Measurements from ENCODE around the gene JMJD6.
A peak's percentile ranks its signal among the peaks of the same experiment; 100 is the strongest.

JMJD6 gene

GRCh38 chr17:76733618-76733957, 7.2 kb upstream of the JMJD6 start:
- TF ChIP-seq REST (IDR thresholded peaks at IDR 0.05; ENCODE audit: insufficient read depth in 1 of 2, low read depth in 2 of 2, low read length in 2 of 2): no peak

- TF ChIP-seq TAF1 (IDR thresholded peaks at IDR 0.05; ENCODE audit: borderline replicate concordance, insufficient read depth, low read length) (no peak), POLR2AphosphoS5 (IDR thresholded peaks at IDR 0.05; ENCODE audit: low read depth, low read length) (peak; percentile 61), SIN3A (IDR thresholded peaks at IDR 0.05; ENCODE audit: borderline replicate concordance, insufficient read depth, low read length) (0 out of 2 replicates have a peak, but pooled peaks have one; percentile 11)
Measured at GRCh38 chr17:76732734-76733617, 6.6 kb upstream of the JMJD6 start.

GRCh38 chr17:76727745-76728456, 1.5 kb upstream of the JMJD6 start:
- no peak for TF ChIP-seq SIN3A (IDR thresholded peaks at IDR 0.05; ENCODE audit: borderline replicate concordance, insufficient read depth, low read length)
- no peak for TF ChIP-seq POLR2AphosphoS5 (IDR thresholded peaks at IDR 0.05; ENCODE audit: low read depth, low read length)
- TF ChIP-seq REST (IDR thresholded peaks at IDR 0.05; ENCODE audit: insufficient read depth in 1 of 2, low read depth in 2 of 2, low read length in 2 of 2): no peak
- TF ChIP-seq TAF1 (IDR thresholded peaks at IDR 0.05; ENCODE audit: borderline replicate concordance, insufficient read depth, low read length): peak; percentile 11; the same call in 1 of the 2 replicates

GRCh38 chr17:76726776-76727718, 641 bp upstream of the JMJD6 start, which contains the start of gene METTL23:
Gene METTL23, plus strand, starts transcription at chr17:76726839. Its CDS starts 2,872 bp downstream, at chr17:76729711.
- TF ChIP-seq REST (IDR thresholded peaks at IDR 0.05; ENCODE audit: insufficient read depth in 1 of 2, low read depth in 2 of 2, low read length in 2 of 2) (0 out of 4 replicates have a peak, but pooled peaks of 1 of the 2 experiments have one; percentile 30), FOXP2 (optimal IDR thresholded peaks at IDR 0.05; ENCODE audit: borderline replicate concordance, extremely low read depth, extremely low read length, insufficient read depth) (peak; percentile 61), SIN3A (IDR thresholded peaks at IDR 0.05; ENCODE audit: borderline replicate concordance, insufficient read depth, low read length) (peak; percentile 64; the same call in 1 of the 2 replicates), TAF1 (IDR thresholded peaks at IDR 0.05; ENCODE audit: borderline replicate concordance, insufficient read depth, low read length) (peak; percentile 79), POLR2AphosphoS5 (IDR thresholded peaks at IDR 0.05; ENCODE audit: low read depth, low read length) (peak; percentile 82)

GRCh38 chr17:76725580-76726230, 701 bp downstream of the JMJD6 start:
- TF ChIP-seq FOXP2 (optimal IDR thresholded peaks at IDR 0.05; ENCODE audit: borderline replicate concordance, extremely low read depth, extremely low read length, insufficient read depth) (no peak), SIN3A (IDR thresholded peaks at IDR 0.05; ENCODE audit: borderline replicate concordance, insufficient read depth, low read length) (peak; percentile 56; the same call in 1 of the 2 replicates)
